B cell (primary cell): ENCODE measurements around the gene APBA2. TPM values are rescaled to one million over a fixed set of nuclear protein-coding genes. Genes with fewer than 3 reads are reported as not detected.

Experiments
- ATAC-seq: fragments of 200-7000 bp; cut with Tn5 transposase; one replicate; pipeline ENCODE4 v1.10.0; 2021; ENCODE audit warnings: low read depth, mild to moderate bottlenecking, moderate number of reproducible peaks, moderate library complexity
- CTCF ChIA-PET: fragments of 350-600 bp; sonication (Branson Sonifier 250); formaldehyde crosslinking; loops from one replicate; lab custom pipeline; 2021; ENCODE audit warnings: antibody characterized with exemption, inconsistent platforms; lab: Charles Lee
- POLR2A ChIA-PET: fragments of 350-600 bp; sonication (Branson Sonifier 250); formaldehyde crosslinking; loops from one replicate; lab custom pipeline; 2021; ENCODE audit warnings: antibody characterized with exemption; lab: Charles Lee
- DNase-seq: peaks from one replicate; pipeline ENCODE4 v3.0.0; 2013
- H2AFZ ChIP-seq: 2 replicates; pipeline ENCODE4 v1.6.1; 2012; ENCODE audit warnings: mild to moderate bottlenecking, low read depth, low read length; ENCODE audit not compliant: insufficient read depth, poor library complexity, severe bottlenecking
- H3K27ac ChIP-seq, 2 donors: 1 replicate in 1 of 2; 2 replicates in 1 of 2; pipeline ENCODE4 v1.5.1; 2012 to 2013; ENCODE audit warnings: low read length in 2 of 2, mild to moderate bottlenecking in 2 of 2, moderate library complexity in 1 of 2
- H3K27me3 ChIP-seq, 4 experiments: fragments of 200-600 bp in 1 of 4; sonication (generic) in 1 of 4; replicated peaks in 1 of 4; 1 replicate in 2 of 4; 2 replicates in 2 of 4; pipeline versions ENCODE4 v1.6.1 to v1.7.0; 2013 to 2016; ENCODE audit warnings: low read length in 3 of 4, mild to moderate bottlenecking in 2 of 4, mixed read lengths in 1 of 4, moderate library complexity in 1 of 4; ENCODE audit not compliant: insufficient read depth in 4 of 4, control insufficient read depth in 3 of 4; ENCODE audit errors: control extremely low read depth in 1 of 4
- H3K36me3 ChIP-seq, 2 experiments: replicated peaks in 1 of 2; 1 replicate in 1 of 2; 2 replicates in 1 of 2; pipeline versions ENCODE4 v1.6.1 to v1.7.1; 2013; ENCODE audit warnings: low read length in 1 of 2; ENCODE audit not compliant: insufficient read depth in 2 of 2, control insufficient read depth in 1 of 2; ENCODE audit errors: control extremely low read depth in 1 of 2, extremely low read depth in 1 of 2
- H3K4me1 ChIP-seq, 2 donors: fragments of 200-600 bp in 1 of 2; sonication (generic) in 1 of 2; 1 replicate in 1 of 2; 2 replicates in 1 of 2; pipeline versions ENCODE4 v1.5.1 to v1.6.1; 2013 to 2017; ENCODE audit warnings: low read length in 2 of 2; ENCODE audit not compliant: control insufficient read depth in 2 of 2, insufficient read depth in 2 of 2
- H3K4me2 ChIP-seq: replicated peaks from 2 replicates; pipeline ENCODE3; 2012; ENCODE audit warnings: mild to moderate bottlenecking, low read depth, low read length; ENCODE audit not compliant: poor library complexity, severe bottlenecking
- H3K4me3 ChIP-seq, 5 experiments: fragments of 200-600 bp in 1 of 5; sonication (generic) in 1 of 5; 1 replicate in 3 of 5; 2 replicates in 2 of 5; pipeline versions ENCODE4 v1.5.1 to v1.7.0; 2011 to 2016; ENCODE audit warnings: low read length in 4 of 5, mild to moderate bottlenecking in 4 of 5, low read depth in 2 of 5, control low read depth in 1 of 5, moderate library complexity in 1 of 5; ENCODE audit not compliant: insufficient read depth in 1 of 5; ENCODE audit errors: control extremely low read depth in 1 of 5, extremely low read depth in 1 of 5
- H3K79me2 ChIP-seq: fragments of 200-600 bp; sonication (generic); one replicate; pipeline ENCODE4 v1.6.0; 2016; ENCODE audit warnings: low read length; ENCODE audit not compliant: control insufficient read depth, insufficient read depth
- H3K9ac ChIP-seq: fragments of 200-600 bp; sonication (generic); 2 replicates; pipeline ENCODE4 v1.6.1; 2017; ENCODE audit warnings: mild to moderate bottlenecking, low read length, moderate library complexity
- H3K9me3 ChIP-seq, 3 donors: one replicate each; pipeline versions ENCODE4 v1.6.1 to v1.7.1; 2013; ENCODE audit warnings: low read length in 2 of 3; ENCODE audit not compliant: control insufficient read depth in 2 of 3, insufficient read depth in 1 of 3; ENCODE audit errors: control extremely low read depth in 1 of 3
- H4K20me1 ChIP-seq: 2 replicates; pipeline ENCODE4 v1.6.0; 2012; ENCODE audit warnings: mild to moderate bottlenecking, low read length; ENCODE audit not compliant: insufficient read depth, control insufficient read depth, poor library complexity, severe bottlenecking
- H3K27ac Mint-ChIP-seq: one replicate; pipeline ENCODE4 v1.8.0; 2021; ENCODE audit warnings: mixed read lengths
- H3K27me3 Mint-ChIP-seq: one replicate; pipeline ENCODE4 v1.8.0; 2021; ENCODE audit warnings: mixed read lengths
- H3K4me1 Mint-ChIP-seq: one replicate; pipeline ENCODE4 v1.8.0; 2021; ENCODE audit warnings: mixed read lengths
- H3K4me3 Mint-ChIP-seq: one replicate; pipeline ENCODE4 v1.8.0; 2021; ENCODE audit warnings: mixed read lengths
- H3K9me3 Mint-ChIP-seq: one replicate; pipeline ENCODE4 v1.8.0; 2022; ENCODE audit warnings: mixed read lengths; ENCODE audit not compliant: insufficient read depth
- CTCF ChIP-seq: fragments of 200-600 bp; IDR thresholded peaks from one replicate; pipeline ENCODE4 v1.8.0; 2022; ENCODE audit warnings: antibody characterized with exemption, mild to moderate bottlenecking
- EZH2 ChIP-seq: IDR thresholded peaks from 2 replicates; pipeline ENCODE4 v1.6.1; 2012; ENCODE audit warnings: borderline replicate concordance, low read depth, mild to moderate bottlenecking, moderate library complexity, low read length; ENCODE audit not compliant: insufficient read depth, poor library complexity, severe bottlenecking
- WGBS: methylation state at CpG from one replicate; pipeline ENCODE4 v1.1.5; 2013; ENCODE audit warnings: missing lambda C conversion rate; ENCODE audit not compliant: insufficient coverage; 5-methylcytosine and 5-hydroxymethylcytosine counted together
- intact Hi-C: fragments of 100-400 bp; cut with micrococcal nuclease; formaldehyde crosslinking; loops from one replicate; pipeline ENCODE4 v1.10.0; 2022
- polyA plus RNA-seq: library from polyadenylated mRNA; depleted of rRNA; stranded (reverse); fragments of >200 nt; gene quantifications from 2 replicates; pipeline ENCODE4 v1.2.3, GENCODE V29; 2012
- total RNA-seq, 2 donors: library from RNA; stranded (reverse); fragments of 120-200 nt in 1 of 2; gene quantifications; 1 replicate in 1 of 2; 2 replicates in 1 of 2; pipeline versions ENCODE4 v1.2.3 to v1.2.4, GENCODE V29; 2013 to 2022

The APBA2 gene
- total and polyA plus RNA-seq, 2 donors (not counting 1 experiment from before 2014, with no cell fraction given): 0.19 TPM; not detected in 1

GRCh38 chr15:28933710-28934445 lies 48.1 kb downstream of the APBA2 start:
- no peak overlapping the region for H3K27ac Mint-ChIP-seq
- Histone ChIP-seq H3K4me2 (no peak overlapping the region), H2AFZ (no peak overlapping the region), H3K4me3 (no peak overlapping the region), H3K9me3 (peaks cover 0 to 36% (median 0%) of the 10 kb centered on the region in 3 donors), H3K27ac (no peak overlapping the region), H3K36me3 (no peaks in the 10 kb centered on the region), H3K9ac (no peak overlapping the region), H3K27me3 (no peaks in the 10 kb centered on the region), H3K79me2 (no peaks in the 10 kb centered on the region), H4K20me1 (no peaks in the 10 kb centered on the region), H3K4me1 (no peaks in the 10 kb centered on the region)
- no peak for ATAC-seq
- H3K4me3 Mint-ChIP-seq: no peak overlapping the region
- intact Hi-C loops: no loop called here
- H3K27me3 Mint-ChIP-seq: no peaks in the 10 kb centered on the region
- TF ChIP-seq EZH2 (no peak), CTCF (no peak)
- H3K4me1 Mint-ChIP-seq: no peaks in the 10 kb centered on the region
- POLR2A ChIA-PET: no interaction called here
- CTCF ChIA-PET: no interaction called here
- WGBS: 70% methylated on average over 8 of the region's 9 CpGs
- H3K9me3 Mint-ChIP-seq: no peaks in the 10 kb centered on the region
- DNase-seq: no peak

- H3K4me3 ChIP-seq: no peak overlapping the region
- Mint-ChIP-seq H3K27ac (no peak overlapping the region), H3K4me1 (no peaks in the 10 kb centered on the region), H3K27me3 (no peaks in the 10 kb centered on the region), H3K4me3 (no peak overlapping the region), H3K9me3 (no peaks in the 10 kb centered on the region)
- peaks cover 0 to 31% (median 0%) of the 10 kb centered on the region in 3 donors for H3K9me3 ChIP-seq
- ATAC-seq (no peak), DNase-seq (no peak)
- TF ChIP-seq EZH2 (no peak), CTCF (no peak)
- no peak overlapping the region for H2AFZ ChIP-seq
- H3K36me3 ChIP-seq: no peaks in the 10 kb centered on the region
- ChIA-PET CTCF (no interaction called here), POLR2A (no interaction called here)
- H3K27me3 ChIP-seq: no peaks in the 10 kb centered on the region
- no peak overlapping the region for H3K4me2 ChIP-seq
- H3K27ac ChIP-seq: no peak overlapping the region
- no peaks in the 10 kb centered on the region for H3K4me1 ChIP-seq
- H4K20me1 ChIP-seq: no peaks in the 10 kb centered on the region
- no peak overlapping the region for H3K9ac ChIP-seq
- H3K79me2 ChIP-seq: no peaks in the 10 kb centered on the region
- intact Hi-C loops: no loop called here
- WGBS: 97% methylated on average over 5 of the region's 6 CpGs
These were observed 48.9 kb downstream of the APBA2 start for GRCh38 chr15:28934645-28935044.
